ENCODE results near the gene FGF14.

Gene FGF14

DNA sequence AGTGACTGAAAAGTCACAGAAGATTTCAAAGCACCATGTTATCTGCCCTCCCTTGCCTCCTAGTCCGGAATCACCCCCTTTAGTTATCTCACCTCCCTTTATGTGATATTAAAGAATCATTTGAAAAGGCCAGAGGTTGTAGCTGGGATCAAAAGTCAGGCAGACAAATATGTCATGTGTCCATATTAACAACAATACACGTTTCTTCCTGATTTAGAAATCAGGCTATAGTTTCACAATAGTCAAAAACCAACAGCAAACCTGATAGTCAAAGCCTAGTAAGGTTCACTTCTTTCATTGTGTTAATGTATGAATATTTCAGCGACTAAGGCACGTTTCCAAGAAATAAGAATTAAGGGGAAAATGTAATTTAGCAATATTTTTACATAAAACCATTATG is 622.7 kb downstream of the FGF14 start:
- no peaks in the 10 kb centered on the region for H3K36me3 ChIP-seq (ENCODE audit: insufficient read depth, low read length)
- no peaks in the 10 kb centered on the region for H3K4me1 ChIP-seq (ENCODE audit: control insufficient read depth, insufficient read depth, low read length, unreplicated experiment)
- H2AFZ ChIP-seq (ENCODE audit: low read length, unreplicated experiment) = no peak overlapping the region
- no peaks in the 10 kb centered on the region for H3K79me2 ChIP-seq (ENCODE audit: control insufficient read depth, insufficient read depth, low read length, unreplicated experiment)
- H3K27me3 ChIP-seq (ENCODE audit: insufficient read depth, low read length) = 0 out of 2 replicates have a peak, but pooled peaks cover 4% of the 10 kb centered on the region
- H3K4me3 ChIP-seq (ENCODE audit: low read depth, low read length) = no peak overlapping the region
- H3K27ac ChIP-seq (ENCODE audit: low read depth, low read length) = no peak overlapping the region

DNA sequence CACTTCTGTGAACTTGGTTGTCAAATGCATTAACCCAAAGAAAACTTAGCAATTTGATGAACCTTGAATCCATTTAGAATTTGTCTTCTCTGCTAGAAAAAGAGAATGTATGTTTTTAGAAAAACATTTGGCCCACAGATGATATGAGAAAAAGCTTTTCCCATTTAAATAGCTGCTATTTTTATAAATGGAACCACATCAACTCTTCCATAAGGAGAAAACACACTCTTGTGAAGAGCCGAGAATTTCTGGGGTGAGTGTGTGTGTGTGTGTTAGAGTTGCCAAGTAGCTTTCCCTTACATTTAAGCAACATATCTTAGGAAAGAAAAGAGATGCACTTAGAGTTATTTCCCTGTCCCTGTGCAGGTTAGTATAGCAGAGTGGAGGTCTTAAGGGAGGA is 626.6 kb downstream of the FGF14 start:
- H3K27ac ChIP-seq (ENCODE audit: low read depth, low read length) = no peak overlapping the region
- H3K4me1 ChIP-seq (ENCODE audit: control insufficient read depth, insufficient read depth, low read length, unreplicated experiment) = peaks cover 5% of the 10 kb centered on the region
- no peaks in the 10 kb centered on the region for H3K27me3 ChIP-seq (ENCODE audit: insufficient read depth, low read length)
- H2AFZ ChIP-seq (ENCODE audit: low read length, unreplicated experiment) = no peak overlapping the region
- no peak overlapping the region for H3K4me3 ChIP-seq (ENCODE audit: low read depth, low read length)
- no peaks in the 10 kb centered on the region for H3K79me2 ChIP-seq (ENCODE audit: control insufficient read depth, insufficient read depth, low read length, unreplicated experiment)
- no peaks in the 10 kb centered on the region for H3K36me3 ChIP-seq (ENCODE audit: insufficient read depth, low read length)

DNA sequence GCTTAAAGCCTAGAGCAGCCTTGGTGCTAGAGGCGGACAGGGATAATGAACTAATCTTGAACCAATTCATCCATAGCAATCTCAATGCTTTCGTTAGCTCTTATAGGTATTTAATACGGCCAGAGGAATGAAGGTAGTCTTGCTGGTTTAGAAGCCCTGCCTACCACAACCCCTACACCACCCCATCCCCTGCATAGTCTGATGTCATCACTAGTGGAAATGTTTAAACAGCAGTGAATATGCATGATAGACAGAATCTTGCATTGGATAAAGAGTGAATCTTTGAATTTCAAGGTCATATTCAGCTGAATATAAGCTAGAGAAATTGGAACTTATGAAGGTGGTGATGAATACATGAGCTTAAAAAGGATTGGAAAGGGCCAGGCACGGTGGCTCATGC is 627.5 kb downstream of the FGF14 start:
- H3K27me3 ChIP-seq (ENCODE audit: insufficient read depth, low read length) = no peaks in the 10 kb centered on the region
- no peak overlapping the region for H3K4me3 ChIP-seq (ENCODE audit: low read depth, low read length)
- no peaks in the 10 kb centered on the region for H3K36me3 ChIP-seq (ENCODE audit: insufficient read depth, low read length)
- no peak overlapping the region for H3K27ac ChIP-seq (ENCODE audit: low read depth, low read length)
- no peak overlapping the region for H2AFZ ChIP-seq (ENCODE audit: low read length, unreplicated experiment)
- no peaks in the 10 kb centered on the region for H3K79me2 ChIP-seq (ENCODE audit: control insufficient read depth, insufficient read depth, low read length, unreplicated experiment)
- H3K4me1 ChIP-seq (ENCODE audit: control insufficient read depth, insufficient read depth, low read length, unreplicated experiment) = peaks cover 5% of the 10 kb centered on the region

DNA sequence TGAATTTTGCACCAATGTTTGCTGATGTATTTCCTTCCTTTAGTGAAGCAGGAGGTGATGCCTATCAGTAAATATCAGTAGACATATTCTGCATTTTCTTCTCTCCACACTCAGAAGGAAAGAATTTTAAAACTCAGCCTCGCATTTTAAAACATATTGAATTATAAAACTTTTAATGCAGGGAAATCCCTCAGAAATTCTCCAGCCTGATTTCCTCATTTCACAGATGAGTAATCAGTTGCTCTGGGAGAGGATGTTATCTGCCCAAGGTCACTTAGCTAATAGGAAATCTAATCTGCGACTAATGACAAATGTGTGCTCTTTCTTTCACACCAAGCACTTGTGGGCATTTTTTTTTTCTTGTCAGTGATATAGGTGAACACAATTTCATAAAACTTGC is 628.8 kb downstream of the FGF14 start:
- H3K79me2 ChIP-seq (ENCODE audit: control insufficient read depth, insufficient read depth, low read length, unreplicated experiment) = no peaks in the 10 kb centered on the region
- H3K36me3 ChIP-seq (ENCODE audit: insufficient read depth, low read length) = no peaks in the 10 kb centered on the region
- no peak overlapping the region for H3K4me3 ChIP-seq (ENCODE audit: low read depth, low read length)
- no peaks in the 10 kb centered on the region for H3K27me3 ChIP-seq (ENCODE audit: insufficient read depth, low read length)
- H3K27ac ChIP-seq (ENCODE audit: low read depth, low read length) = no peak overlapping the region
- H2AFZ ChIP-seq (ENCODE audit: low read length, unreplicated experiment) = no peak overlapping the region
- H3K4me1 ChIP-seq (ENCODE audit: control insufficient read depth, insufficient read depth, low read length, unreplicated experiment) = peaks cover 5% of the 10 kb centered on the region

DNA sequence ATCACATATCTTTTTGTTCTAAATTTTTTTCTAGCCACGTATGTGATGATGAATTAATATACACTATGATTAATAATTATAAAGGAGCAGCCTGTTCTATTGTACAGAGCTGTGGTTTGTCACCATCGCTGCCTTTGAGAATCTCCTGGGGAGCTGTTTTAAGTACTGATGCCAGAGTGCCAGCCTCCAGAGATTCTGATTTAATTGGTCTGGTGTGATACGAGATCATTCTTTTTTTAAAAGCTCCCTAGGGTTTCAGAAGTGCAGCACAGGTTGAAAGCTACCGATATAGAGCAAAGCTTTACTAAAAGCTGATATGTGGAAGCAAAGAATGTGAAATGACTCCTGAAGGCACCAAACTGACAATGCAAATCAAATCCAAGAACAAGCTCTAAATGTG is 634.7 kb downstream of the FGF14 start:
- no peak overlapping the region for H3K4me3 ChIP-seq (ENCODE audit: low read depth, low read length)
- H3K4me1 ChIP-seq (ENCODE audit: control insufficient read depth, insufficient read depth, low read length, unreplicated experiment) = no peaks in the 10 kb centered on the region
- H3K27me3 ChIP-seq (ENCODE audit: insufficient read depth, low read length) = no peaks in the 10 kb centered on the region
- no peak overlapping the region for H3K27ac ChIP-seq (ENCODE audit: low read depth, low read length)
- H3K79me2 ChIP-seq (ENCODE audit: control insufficient read depth, insufficient read depth, low read length, unreplicated experiment) = no peaks in the 10 kb centered on the region
- no peak overlapping the region for H2AFZ ChIP-seq (ENCODE audit: low read length, unreplicated experiment)
- no peaks in the 10 kb centered on the region for H3K36me3 ChIP-seq (ENCODE audit: insufficient read depth, low read length)

DNA sequence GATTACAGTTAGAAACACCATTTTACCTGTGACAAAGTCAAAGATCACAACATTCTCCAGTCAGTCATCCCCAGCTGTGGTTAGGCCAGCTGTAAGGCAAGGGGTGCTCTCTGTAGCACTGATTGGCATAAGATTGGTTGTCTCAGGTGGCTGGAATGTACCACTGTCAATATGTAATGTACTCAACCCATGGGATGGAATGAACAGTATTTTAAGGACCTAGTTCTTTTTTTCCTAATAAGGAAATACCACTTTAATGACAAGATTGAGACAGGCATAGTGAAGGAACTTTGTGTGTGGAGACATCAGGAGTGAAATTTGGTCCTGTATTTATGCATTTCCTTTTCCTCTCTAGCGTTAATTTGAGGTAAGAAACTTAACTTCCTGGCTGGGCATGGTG is 638.7 kb downstream of the FGF14 start:
- Histone ChIP-seq H3K27me3 (ENCODE audit: insufficient read depth, low read length) (no peaks in the 10 kb centered on the region), H3K27ac (ENCODE audit: low read depth, low read length) (no peak overlapping the region), H3K4me1 (ENCODE audit: control insufficient read depth, insufficient read depth, low read length, unreplicated experiment) (no peaks in the 10 kb centered on the region), H2AFZ (ENCODE audit: low read length, unreplicated experiment) (no peak overlapping the region), H3K4me3 (ENCODE audit: low read depth, low read length) (no peak overlapping the region), H3K36me3 (ENCODE audit: insufficient read depth, low read length) (no peaks in the 10 kb centered on the region), H3K79me2 (ENCODE audit: control insufficient read depth, insufficient read depth, low read length, unreplicated experiment) (no peaks in the 10 kb centered on the region)

DNA sequence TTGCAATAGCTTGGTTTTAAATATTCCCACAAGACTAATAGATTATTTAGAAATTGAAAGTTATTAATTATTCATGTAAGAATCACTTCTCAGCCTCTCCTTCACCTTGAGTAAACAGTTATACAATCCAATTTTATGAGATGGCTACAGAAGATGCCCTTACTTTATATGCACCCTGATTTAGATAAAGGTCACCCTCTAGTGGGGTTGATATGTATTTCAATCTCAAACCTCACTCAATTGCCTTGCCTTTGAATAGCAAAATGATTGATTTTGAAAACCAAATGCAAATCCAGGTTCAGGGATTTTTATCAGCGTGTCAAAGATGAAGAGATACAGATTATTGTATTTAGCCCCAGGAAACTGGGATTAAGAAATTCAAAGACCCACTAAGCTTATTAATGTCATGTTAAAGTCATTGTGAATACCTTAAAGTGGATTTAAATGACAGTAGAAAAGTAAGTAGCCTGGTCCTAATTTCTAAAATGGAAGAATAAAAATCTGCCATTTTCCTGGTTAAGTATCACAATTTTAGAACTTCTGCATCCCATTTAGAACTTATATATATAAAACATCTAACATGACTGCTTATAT is 644.3 kb downstream of the FGF14 start:
- no peak overlapping the region for H2AFZ ChIP-seq (ENCODE audit: low read length, unreplicated experiment)
- no peaks in the 10 kb centered on the region for H3K4me1 ChIP-seq (ENCODE audit: control insufficient read depth, insufficient read depth, low read length, unreplicated experiment)
- no peaks in the 10 kb centered on the region for H3K79me2 ChIP-seq (ENCODE audit: control insufficient read depth, insufficient read depth, low read length, unreplicated experiment)
- no peaks in the 10 kb centered on the region for H3K27me3 ChIP-seq (ENCODE audit: insufficient read depth, low read length)
- H3K4me3 ChIP-seq (ENCODE audit: low read depth, low read length) = no peak overlapping the region
- no peak overlapping the region for H3K27ac ChIP-seq (ENCODE audit: low read depth, low read length)
- H3K36me3 ChIP-seq (ENCODE audit: insufficient read depth, low read length) = no peaks in the 10 kb centered on the region

DNA sequence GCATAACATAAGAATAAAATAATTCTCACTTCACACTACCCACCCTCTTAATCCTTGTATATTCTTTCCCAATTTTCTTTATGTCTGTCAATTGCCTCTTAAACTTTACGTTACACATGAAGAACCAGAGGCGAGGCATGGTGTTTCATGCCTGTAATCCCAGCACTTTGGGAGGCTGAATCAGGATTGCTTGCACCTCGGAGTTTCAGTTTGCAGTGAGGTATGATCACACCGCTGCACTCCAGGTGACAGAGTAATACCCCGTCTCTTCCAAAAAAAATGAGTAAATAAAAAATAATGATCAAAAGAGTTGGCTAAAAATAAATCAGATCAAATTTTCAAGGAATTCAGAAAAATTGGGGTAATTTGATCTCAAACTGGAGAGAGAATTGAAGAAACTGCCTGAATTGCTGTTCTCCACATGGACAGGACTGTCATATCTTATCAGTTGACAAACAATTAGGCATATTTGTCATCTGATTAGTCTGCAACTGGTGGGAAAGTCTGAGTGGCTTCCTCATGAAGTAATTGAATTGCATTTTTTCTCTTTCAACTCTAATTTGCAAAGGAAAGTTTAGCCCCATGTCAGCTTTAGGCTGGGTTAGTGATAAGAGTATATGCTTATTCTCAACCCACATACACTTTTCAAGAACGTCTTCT is 646.5 kb downstream of the FGF14 start:
- no peak overlapping the region for H2AFZ ChIP-seq (ENCODE audit: low read length, unreplicated experiment)
- H3K4me1 ChIP-seq (ENCODE audit: control insufficient read depth, insufficient read depth, low read length, unreplicated experiment) = peaks cover 9% of the 10 kb centered on the region
- no peaks in the 10 kb centered on the region for H3K79me2 ChIP-seq (ENCODE audit: control insufficient read depth, insufficient read depth, low read length, unreplicated experiment)
- no peak overlapping the region for H3K4me3 ChIP-seq (ENCODE audit: low read depth, low read length)
- no peaks in the 10 kb centered on the region for H3K36me3 ChIP-seq (ENCODE audit: insufficient read depth, low read length)
- H3K27me3 ChIP-seq (ENCODE audit: insufficient read depth, low read length) = no peaks in the 10 kb centered on the region
- H3K27ac ChIP-seq (ENCODE audit: low read depth, low read length) = no peak overlapping the region

DNA sequence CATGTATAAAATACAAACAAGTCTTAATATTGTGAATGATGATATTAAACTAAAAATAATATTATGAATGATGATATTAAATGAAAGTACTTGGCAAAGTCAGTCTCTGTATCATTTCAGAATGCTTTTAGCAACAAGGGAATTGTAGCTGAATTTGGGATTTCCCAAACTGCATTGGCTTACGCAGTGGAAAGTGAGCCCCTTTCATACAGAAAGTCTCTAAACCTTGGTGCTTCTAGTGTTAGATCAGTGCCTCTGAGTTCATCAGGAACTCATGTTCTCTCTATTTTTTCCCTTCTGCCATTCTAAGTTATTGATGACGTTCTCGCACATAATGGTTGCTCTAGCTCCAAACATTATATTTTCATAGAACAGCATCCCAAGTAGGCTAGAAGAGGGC is 649.4 kb downstream of the FGF14 start:
- Histone ChIP-seq H3K79me2 (ENCODE audit: control insufficient read depth, insufficient read depth, low read length, unreplicated experiment) (no peaks in the 10 kb centered on the region), H3K27ac (ENCODE audit: low read depth, low read length) (no peak overlapping the region), H3K36me3 (ENCODE audit: insufficient read depth, low read length) (no peaks in the 10 kb centered on the region), H3K4me3 (ENCODE audit: low read depth, low read length) (no peak overlapping the region), H3K4me1 (ENCODE audit: control insufficient read depth, insufficient read depth, low read length, unreplicated experiment) (peaks cover 9% of the 10 kb centered on the region), H3K27me3 (ENCODE audit: insufficient read depth, low read length) (no peaks in the 10 kb centered on the region), H2AFZ (ENCODE audit: low read length, unreplicated experiment) (no peak overlapping the region)

DNA sequence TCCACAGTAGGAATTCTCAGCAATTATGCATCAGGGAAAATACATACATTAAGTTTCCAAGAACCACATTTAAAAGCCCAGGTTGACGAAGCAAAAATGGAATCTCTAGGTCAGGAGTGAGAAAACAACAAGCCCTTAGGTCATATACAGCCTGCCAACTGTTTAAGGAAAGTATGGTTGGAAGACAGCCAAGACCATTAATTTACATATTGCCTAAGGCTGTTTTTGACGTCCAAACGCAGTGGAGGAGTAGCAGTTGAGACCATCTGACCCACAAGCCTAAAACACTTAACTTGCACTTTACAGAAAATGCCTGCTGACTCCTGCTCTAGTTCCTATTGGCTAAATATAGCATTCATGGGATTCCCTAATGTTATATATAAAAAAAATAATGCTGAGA is 650.4 kb downstream of the FGF14 start:
- H2AFZ ChIP-seq (ENCODE audit: low read length, unreplicated experiment) = no peak overlapping the region

DNA sequence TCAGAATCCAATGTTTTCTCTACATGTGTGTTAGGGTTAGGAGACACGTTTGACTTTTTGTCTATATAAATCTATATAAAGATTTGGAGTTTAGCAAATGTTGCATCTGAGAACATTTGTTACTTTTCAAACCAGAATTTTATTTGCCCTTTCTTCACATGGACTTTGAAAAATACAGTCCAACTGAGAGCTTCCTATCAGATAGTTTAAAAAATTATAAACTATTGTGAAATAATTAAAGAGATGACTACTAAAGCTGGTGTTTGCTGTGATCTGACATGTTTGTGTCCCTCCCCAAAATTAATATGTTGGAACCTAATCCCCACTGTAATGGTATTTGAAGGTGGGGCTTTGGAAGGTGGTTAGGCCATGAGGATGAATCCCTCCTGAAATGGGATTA is 652.3 kb downstream of the FGF14 start:
- H3K36me3 ChIP-seq (ENCODE audit: insufficient read depth, low read length) = no peaks in the 10 kb centered on the region
- peaks cover 9% of the 10 kb centered on the region for H3K4me1 ChIP-seq (ENCODE audit: control insufficient read depth, insufficient read depth, low read length, unreplicated experiment)
- H3K27ac ChIP-seq (ENCODE audit: low read depth, low read length) = no peak overlapping the region
- no peak overlapping the region for H2AFZ ChIP-seq (ENCODE audit: low read length, unreplicated experiment)
- no peaks in the 10 kb centered on the region for H3K27me3 ChIP-seq (ENCODE audit: insufficient read depth, low read length)
- no peak overlapping the region for H3K4me3 ChIP-seq (ENCODE audit: low read depth, low read length)
- H3K79me2 ChIP-seq (ENCODE audit: control insufficient read depth, insufficient read depth, low read length, unreplicated experiment) = no peaks in the 10 kb centered on the region

More for the DNA sequence above, 650.4 kb downstream of the FGF14 start:
- Histone ChIP-seq H3K4me3 (ENCODE audit: low read depth, low read length) (no peak overlapping the region), H3K27ac (ENCODE audit: low read depth, low read length) (no peak overlapping the region), H3K79me2 (ENCODE audit: control insufficient read depth, insufficient read depth, low read length, unreplicated experiment) (no peaks in the 10 kb centered on the region), H3K4me1 (ENCODE audit: control insufficient read depth, insufficient read depth, low read length, unreplicated experiment) (peaks cover 9% of the 10 kb centered on the region), H3K27me3 (ENCODE audit: insufficient read depth, low read length) (no peaks in the 10 kb centered on the region), H3K36me3 (ENCODE audit: insufficient read depth, low read length) (no peaks in the 10 kb centered on the region)
